ENCODE measurements around the gene EEIG1.

EEIG1 gene

GRCh38 chr9:127979333-127980059 lies 1.3 kb downstream of the EEIG1 start:
- TF ChIP-seq CTCF (IDR thresholded peaks at IDR 0.05; ENCODE audit: insufficient read depth, low read depth, low read length, missing control alignments) = no peak
- H3K4me3 ChIP-seq (ENCODE audit: low read length) = peak overlapping the region; percentile 88
- peak; percentile 48 for DNase-seq (ENCODE audit: low read depth)

- TF ChIP-seq CTCF (IDR thresholded peaks at IDR 0.05; ENCODE audit: insufficient read depth, low read depth, low read length, missing control alignments) = no peak
- no peak for DNase-seq (ENCODE audit: low read depth)
- H3K4me3 ChIP-seq (ENCODE audit: low read length) = peak overlapping the region; percentile 88
Observed at GRCh38 chr9:127979015-127979332, 1.8 kb downstream of the EEIG1 start.

- TF ChIP-seq CTCF (IDR thresholded peaks at IDR 0.05; ENCODE audit: insufficient read depth, low read depth, low read length, missing control alignments) = no peak
- peak overlapping the region; percentile 88 for H3K4me3 ChIP-seq (ENCODE audit: low read length)
- DNase-seq (ENCODE audit: low read depth) = peak; percentile 40
Observed at GRCh38 chr9:127977884-127978647, 2.7 kb downstream of the EEIG1 start.

- TF ChIP-seq CTCF (IDR thresholded peaks at IDR 0.05; ENCODE audit: insufficient read depth, low read depth, low read length, missing control alignments) = no peak
- peak overlapping the region; percentile 88 for H3K4me3 ChIP-seq (ENCODE audit: low read length)
- DNase-seq (ENCODE audit: low read depth) = no peak
Observed at GRCh38 chr9:127977009-127977883, 3.5 kb downstream of the EEIG1 start.

GRCh38 chr9:127976498-127976897 lies 4.3 kb downstream of the EEIG1 start:
- no peak for DNase-seq (ENCODE audit: low read depth)
- TF ChIP-seq CTCF (IDR thresholded peaks at IDR 0.05; ENCODE audit: insufficient read depth, low read depth, low read length, missing control alignments) = no peak
- no peak overlapping the region for H3K4me3 ChIP-seq (ENCODE audit: low read length)

- no peak for TF ChIP-seq CTCF (IDR thresholded peaks at IDR 0.05; ENCODE audit: insufficient read depth, low read depth, low read length, missing control alignments)
- no peak overlapping the region for H3K4me3 ChIP-seq (ENCODE audit: low read length)
- no peak for DNase-seq (ENCODE audit: low read depth)
Observed at GRCh38 chr9:127975376-127976315, 5.1 kb downstream of the EEIG1 start.

Measured in epithelial cell of esophagus (primary cell).